Measurements from ENCODE around the gene VWA8. TPM values are rescaled to one million over a fixed set of nuclear protein-coding genes. Genes with fewer than 3 reads are reported as not detected.

Gene VWA8
- total RNA-seq, 3 donors from 2014 or later, result 18.4 to 43.5 (median 34.7) TPM

GRCh38 chr13:41991936-41992335, 31.0 kb upstream of the VWA8 start:
- H3K36me3 ChIP-seq, result no peaks in the 10 kb centered on the region
- H3K27me3 ChIP-seq, result no peaks in the 10 kb centered on the region
- no peak overlapping the region for H3K4me3 ChIP-seq
- no peaks in the 10 kb centered on the region for H3K9me3 ChIP-seq
- intact Hi-C loops (cut with DNase I; ENCODE audit: low total_unique reads), result no loop called here
- no peak for DNase-seq (ENCODE audit: low spot score in 2 of 2)
- TF ChIP-seq POLR2A (IDR thresholded peaks at IDR 0.05) (no peak), CTCF (IDR thresholded peaks at IDR 0.05) (no peak), POLR2AphosphoS5 (IDR thresholded peaks at IDR 0.05) (no peak)
- H3K4me1 ChIP-seq, result no peaks in the 10 kb centered on the region
- H3K27ac ChIP-seq, result no peak overlapping the region

GRCh38 chr13:41988244-41988643, 27.3 kb upstream of the VWA8 start:
- intact Hi-C loops (cut with DNase I; ENCODE audit: low total_unique reads), result no loop called here

GRCh38 chr13:41985788-41986508, 25.0 kb upstream of the VWA8 start:
- H3K36me3 ChIP-seq, result no peaks in the 10 kb centered on the region
- intact Hi-C loops (cut with DNase I; ENCODE audit: low total_unique reads), result no loop called here
- no peak overlapping the region for H3K4me3 ChIP-seq
- no peaks in the 10 kb centered on the region for H3K9me3 ChIP-seq
- no peak overlapping the region for H3K27ac ChIP-seq
- DNase-seq (ENCODE audit: low spot score in 2 of 2), result no peak
- no peaks in the 10 kb centered on the region for H3K4me1 ChIP-seq
- H3K27me3 ChIP-seq, result no peaks in the 10 kb centered on the region
- TF ChIP-seq CTCF (IDR thresholded peaks at IDR 0.05) (no peak), POLR2AphosphoS5 (IDR thresholded peaks at IDR 0.05) (no peak), POLR2A (IDR thresholded peaks at IDR 0.05) (no peak)

More at GRCh38 chr13:41988244-41988643, 27.3 kb upstream of the VWA8 start:
- DNase-seq (ENCODE audit: low spot score in 2 of 2), result no peak
- TF ChIP-seq POLR2A (IDR thresholded peaks at IDR 0.05) (no peak), CTCF (IDR thresholded peaks at IDR 0.05) (no peak), POLR2AphosphoS5 (IDR thresholded peaks at IDR 0.05) (no peak)
- H3K27me3 ChIP-seq, result no peaks in the 10 kb centered on the region
- H3K9me3 ChIP-seq, result no peaks in the 10 kb centered on the region
- H3K36me3 ChIP-seq, result no peaks in the 10 kb centered on the region
- H3K4me1 ChIP-seq, result no peaks in the 10 kb centered on the region
- no peak overlapping the region for H3K27ac ChIP-seq
- no peak overlapping the region for H3K4me3 ChIP-seq

- no peak for DNase-seq (ENCODE audit: low spot score in 2 of 2)
- Histone ChIP-seq H3K27ac (no peak overlapping the region), H3K4me1 (no peaks in the 10 kb centered on the region), H3K36me3 (no peaks in the 10 kb centered on the region), H3K9me3 (no peaks in the 10 kb centered on the region), H3K4me3 (no peak overlapping the region), H3K27me3 (no peaks in the 10 kb centered on the region)
- no peak for TF ChIP-seq CTCF (IDR thresholded peaks at IDR 0.05)
- no peak for TF ChIP-seq POLR2AphosphoS5 (IDR thresholded peaks at IDR 0.05)
- TF ChIP-seq POLR2A (IDR thresholded peaks at IDR 0.05), result no peak
- intact Hi-C loops (cut with DNase I; ENCODE audit: low total_unique reads), result no loop called here
These were observed 21.2 kb upstream of the VWA8 start for GRCh38 chr13:41981951-41982715.

- Histone ChIP-seq H3K36me3 (peaks cover 6% of the 10 kb centered on the region), H3K9me3 (no peaks in the 10 kb centered on the region), H3K4me3 (no peak overlapping the region), H3K4me1 (no peaks in the 10 kb centered on the region), H3K27me3 (no peaks in the 10 kb centered on the region), H3K27ac (no peak overlapping the region)
- no peak for TF ChIP-seq POLR2AphosphoS5 (IDR thresholded peaks at IDR 0.05)
- no peak for TF ChIP-seq POLR2A (IDR thresholded peaks at IDR 0.05)
- TF ChIP-seq CTCF (IDR thresholded peaks at IDR 0.05), result no peak
- intact Hi-C loops (cut with DNase I; ENCODE audit: low total_unique reads), result no loop called here
- DNase-seq (ENCODE audit: low spot score in 2 of 2), result no peak
These were observed 17.1 kb upstream of the VWA8 start for GRCh38 chr13:41978007-41978406.

All from breast epithelium (tissue), 4 donors.